WTC11 (cell line): ENCODE data around the gene TMEM43.

Experiments
- ATF3 ChIP-seq: sonication (generic); formaldehyde crosslinking; conservative IDR thresholded peaks from 2 replicates; pipeline ENCODE4 v1.8.1; 2022; ENCODE audit warnings: mild to moderate bottlenecking, missing genetic modification reagents
- CREB1 ChIP-seq: sonication (generic); formaldehyde crosslinking; IDR thresholded peaks from 2 replicates; pipeline ENCODE4 v1.8.0; 2023; ENCODE audit warnings: mild to moderate bottlenecking, missing genetic modification reagents
- CTCF ChIP-seq: fragments of 200-600 bp; IDR thresholded peaks from 2 replicates; pipeline ENCODE4 v1.8.0; 2022; ENCODE audit warnings: antibody characterized with exemption
- E2F5 ChIP-seq: sonication (generic); formaldehyde crosslinking; IDR thresholded peaks from 2 replicates; pipeline ENCODE4 v1.8.1; 2022; ENCODE audit warnings: mild to moderate bottlenecking, moderate library complexity, missing genetic modification reagents
- ETV6 ChIP-seq: sonication (generic); formaldehyde crosslinking; IDR thresholded peaks from 2 replicates; pipeline ENCODE4 v1.8.1; 2022; ENCODE audit warnings: mild to moderate bottlenecking, missing genetic modification reagents
- IRF1 ChIP-seq: sonication (generic); formaldehyde crosslinking; IDR thresholded peaks from 2 replicates; pipeline ENCODE4 v1.8.0; 2023; ENCODE audit warnings: missing genetic modification reagents
- IRF2 ChIP-seq: sonication (generic); formaldehyde crosslinking; IDR thresholded peaks from 2 replicates; pipeline ENCODE4 v1.8.0; 2022; ENCODE audit warnings: low read depth, missing genetic modification reagents, borderline replicate concordance
- MXD4 ChIP-seq: fragments of 250-450 bp; sonication (Bioruptor Pico); IDR thresholded peaks from 2 replicates; pipeline ENCODE4 v1.8.0; 2021; ENCODE audit warnings: mild to moderate bottlenecking, moderate library complexity, borderline replicate concordance
- RELA ChIP-seq: sonication (generic); formaldehyde crosslinking; IDR thresholded peaks from 2 replicates; pipeline ENCODE4 v1.8.1; 2022; ENCODE audit warnings: missing genetic modification reagents, mild to moderate bottlenecking, borderline replicate concordance
- SMAD3 ChIP-seq: sonication (generic); formaldehyde crosslinking; IDR thresholded peaks from 2 replicates; pipeline ENCODE4 v1.8.0; 2022; ENCODE audit warnings: missing genetic modification reagents, mild to moderate bottlenecking, borderline replicate concordance
- TCF7 ChIP-seq: sonication (generic); formaldehyde crosslinking; IDR thresholded peaks from 2 replicates; pipeline ENCODE4 v1.8.0; 2022; ENCODE audit warnings: mild to moderate bottlenecking, low read depth, missing genetic modification reagents, moderate library complexity
- USF2 ChIP-seq: sonication (generic); formaldehyde crosslinking; IDR thresholded peaks from 2 replicates; pipeline ENCODE4 v1.8.1; 2023; ENCODE audit warnings: mild to moderate bottlenecking, missing genetic modification reagents, moderate library complexity
- ZNF138 ChIP-seq: sonication (generic); formaldehyde crosslinking; conservative IDR thresholded peaks from 2 replicates; pipeline ENCODE4 v1.8.1; 2022; ENCODE audit warnings: mild to moderate bottlenecking, moderate library complexity, missing genetic modification reagents
- ZNF263 ChIP-seq: sonication (generic); formaldehyde crosslinking; IDR thresholded peaks from 2 replicates; pipeline ENCODE4 v1.8.1; 2022; ENCODE audit warnings: low read depth, mild to moderate bottlenecking, moderate library complexity, missing genetic modification reagents

- no peak for TF ChIP-seq ZNF263 (CRISPR knock-in tag)
- TF ChIP-seq ZNF138 = no peak
- TF ChIP-seq USF2 (CRISPR knock-in tag) = no peak
- no peak for TF ChIP-seq RELA (CRISPR knock-in tag)
- no peak for TF ChIP-seq ATF3 (CRISPR knock-in tag)
- TF ChIP-seq SMAD3 (CRISPR knock-in tag) = no peak
- TF ChIP-seq CTCF = no peak
- TF ChIP-seq IRF1 (CRISPR knock-in tag) = no peak
- no peak for TF ChIP-seq MXD4
- TF ChIP-seq IRF2 (CRISPR knock-in tag) = no peak
- no peak for TF ChIP-seq CREB1
- TF ChIP-seq E2F5 = no peak
- no peak for TF ChIP-seq TCF7
- no peak for TF ChIP-seq ETV6 (CRISPR knock-in tag)
These were observed 37.3 kb downstream of the TMEM43 start for GRCh38 chr3:14162178-14162577.
